Sigmoid colon (tissue), 7 donors: ENCODE results near the gene GAMT. TPM values are rescaled to one million over a fixed set of nuclear protein-coding genes. Genes with fewer than 3 reads are reported as not detected.
"Not testable (repeated sequence)": the region's sequence is repeated elsewhere in the genome, so short reads cannot be mapped to it uniquely, and the experiment has no call there.

Experiments
- DNase-seq: peaks from one replicate; pipeline ENCODE4 v3.0.0-alpha.2; 2019
- H3K27ac ChIP-seq, 4 donors: fragments of 200-600 bp; sonication (generic); one replicate each; pipeline ENCODE4 v1.5.1; 2016 to 2019; ENCODE audit warnings: mild to moderate bottlenecking in 1 of 4
- H3K27me3 ChIP-seq, 3 donors: fragments of 200-600 bp; sonication (generic); one replicate each; pipeline ENCODE4 v1.5.1; 2019; ENCODE audit warnings: mild to moderate bottlenecking in 1 of 3
- H3K36me3 ChIP-seq, 4 donors: fragments of 200-600 bp; sonication (generic); one replicate each; pipeline ENCODE4 v1.5.1; 2016 to 2019
- H3K4me1 ChIP-seq, 4 donors: fragments of 200-600 bp; sonication (generic); one replicate each; pipeline ENCODE4 v1.5.1; 2017 to 2019
- H3K4me3 ChIP-seq, 4 donors: fragments of 200-600 bp; sonication (generic); one replicate each; pipeline ENCODE4 v1.5.1; 2017 to 2019; ENCODE audit warnings: mild to moderate bottlenecking in 2 of 4, moderate library complexity in 1 of 4
- H3K9me3 ChIP-seq, 4 donors: fragments of 200-600 bp in 3 of 4; sonication (generic) in 3 of 4; one replicate each; pipeline versions ENCODE4 v1.5.1 to v1.6.1; 2013 to 2019
- CTCF ChIP-seq, 4 experiments: fragments of 450-650 bp in 3 of 4; fragments of 200-600 bp in 1 of 4; IDR thresholded peaks; one replicate each; pipeline ENCODE4 v1.5.1; 2016 to 2019; ENCODE audit warnings: antibody characterized with exemption in 4 of 4, mild to moderate bottlenecking in 3 of 4, moderate library complexity in 2 of 4
- EP300 ChIP-seq, 4 donors: sonication (generic); formaldehyde crosslinking; IDR thresholded peaks; one replicate each; pipeline ENCODE4 v1.6.1; 2017; ENCODE audit warnings: antibody characterized with exemption in 4 of 4
- POLR2A ChIP-seq, 2 donors: fragments of 450-650 bp; IDR thresholded peaks; one replicate each; pipeline ENCODE4 v1.6.1; 2016; ENCODE audit warnings: antibody characterized with exemption in 2 of 2, mild to moderate bottlenecking in 2 of 2, moderate library complexity in 2 of 2
- POLR2AphosphoS5 ChIP-seq, 4 donors: sonication (generic); formaldehyde crosslinking; IDR thresholded peaks; one replicate each; pipeline ENCODE4 v1.6.1; 2017; ENCODE audit warnings: antibody characterized with exemption in 4 of 4
- WGBS, 2 donors: extraction: QIAGEN DNeasy Blood & Tissue Kit; methylation state at CpG; one replicate each; pipeline ENCODE4 v1.1.7; 2013; 5-methylcytosine and 5-hydroxymethylcytosine counted together
- intact Hi-C: fragments of 100-400 bp; cut with DNase I; formaldehyde crosslinking; loops from one replicate; pipeline ENCODE4 v1.15.1; 2023
- polyA plus RNA-seq, 3 donors: library from polyadenylated mRNA; stranded (reverse); fragments of 200-250 nt; gene quantifications; one replicate each; pipeline ENCODE4 v1.2.3, GENCODE V29; 2013
- total RNA-seq, 4 donors: library from RNA; depleted of rRNA; stranded (reverse); fragments of >200 nt; gene quantifications; one replicate each; pipeline ENCODE4 v1.1.0, GENCODE V29; 2016
- donor health status: healthy with polysubstance abuse.
- donor health status: Bipolar disorder and iron deficiency.
- donor health status: healthy.

Gene GAMT
- total and polyA plus RNA-seq, 7 donors = 1.8 to 16.6 (median 7.8) TPM

- intact Hi-C loops = no loop called here
- WGBS, 2 donors = 92% methylated on average over 9 of the region's 9 CpGs
- H3K27ac ChIP-seq = no peak overlapping the region
- no peak for DNase-seq
- peaks cover 0 to 47% (median 42%) of the 10 kb centered on the region in 4 donors for H3K4me1 ChIP-seq
- peaks cover 8 to 11% (median 9%) of the 10 kb centered on the region in 3 donors for H3K27me3 ChIP-seq
- H3K9me3 ChIP-seq = no peaks in the 10 kb centered on the region
- TF ChIP-seq POLR2AphosphoS5 (IDR thresholded peaks at IDR 0.05) (no peak), EP300 (IDR thresholded peaks at IDR 0.05) (no peak), POLR2A (IDR thresholded peaks at IDR 0.05) (no peak), CTCF (IDR thresholded peaks at IDR 0.05) (no peak)
- no peak overlapping the region for H3K4me3 ChIP-seq
- peaks cover 20 to 36% (median 26%) of the 10 kb centered on the region in 4 donors for H3K36me3 ChIP-seq
These were observed 39.7 kb upstream of the GAMT start for GRCh38 chr19:1441022-1441426.

- no peak for DNase-seq
These were observed 39.1 kb upstream of the GAMT start for GRCh38 chr19:1440418-1440801.

GRCh38 chr19:1439525-1440417 lies 38.4 kb upstream of the GAMT start:
- not testable (repeated sequence) for H3K9me3 ChIP-seq, DNase-seq, H3K27me3 ChIP-seq
- 78 to 85% methylated on average over 57 of the region's 57 CpGs for WGBS, 2 donors
- Histone ChIP-seq H3K4me3 (peak overlapping the region; percentile 70 to 99 (median 82)), H3K27ac (peak overlapping the region in 3 of 4 donors; percentile 85 to 91 (median 90)), H3K4me1 (peaks cover 0 to 35% (median 30%) of the 10 kb centered on the region in 4 donors), H3K36me3 (peaks cover 20 to 48% (median 26%) of the 10 kb centered on the region in 4 donors)
- intact Hi-C loops = loop anchor here (5.0 kb wide), 1 partner anchor 402 kb away; no protein-coding TSS in a partner anchor

More at GRCh38 chr19:1440418-1440801, 39.1 kb upstream of the GAMT start:
- H3K27me3 ChIP-seq = peaks cover 2 to 5% (median 2%) of the 10 kb centered on the region in 3 donors
- intact Hi-C loops = no loop called here
- TF ChIP-seq EP300 (IDR thresholded peaks at IDR 0.05) (no peak), POLR2A (IDR thresholded peaks at IDR 0.05) (no peak), POLR2AphosphoS5 (IDR thresholded peaks at IDR 0.05) (no peak), CTCF (IDR thresholded peaks at IDR 0.05) (no peak)
- peaks cover 0 to 41% (median 36%) of the 10 kb centered on the region in 4 donors for H3K4me1 ChIP-seq
- no peak overlapping the region for H3K4me3 ChIP-seq
- H3K36me3 ChIP-seq = peaks cover 20 to 41% (median 26%) of the 10 kb centered on the region in 4 donors
- no peak overlapping the region for H3K27ac ChIP-seq
- no peaks in the 10 kb centered on the region for H3K9me3 ChIP-seq
- WGBS, 2 donors = 85 to 91% methylated on average over 15 of the region's 15 CpGs

GRCh38 chr19:1438933-1439354 lies 37.6 kb upstream of the GAMT start:
- 1% methylated on average over 26 of the region's 26 CpGs for WGBS, 2 donors
- no peaks in the 10 kb centered on the region for H3K9me3 ChIP-seq
- peaks cover 0 to 31% (median 27%) of the 10 kb centered on the region in 4 donors for H3K4me1 ChIP-seq
- no peak for TF ChIP-seq EP300 (IDR thresholded peaks at IDR 0.05)
- no peak for TF ChIP-seq CTCF (IDR thresholded peaks at IDR 0.05)
- TF ChIP-seq POLR2AphosphoS5 (IDR thresholded peaks at IDR 0.05) = no peak
- no peak for TF ChIP-seq POLR2A (IDR thresholded peaks at IDR 0.05)
- no peak for DNase-seq
- H3K27me3 ChIP-seq = no peaks in the 10 kb centered on the region
- intact Hi-C loops = loop anchor here (5.0 kb wide), 1 partner anchor 402 kb away; no protein-coding TSS in a partner anchor
- H3K36me3 ChIP-seq = peaks cover 24 to 56% (median 33%) of the 10 kb centered on the region in 4 donors
- peak overlapping the region; percentile 85 to 91 (median 88) for H3K27ac ChIP-seq
- H3K4me3 ChIP-seq = peak overlapping the region; percentile 70 to 99 (median 82)
